Stimulated activated CD4-positive, alpha-beta T cell treated with anti-CD3 and anti-CD28 coated beads, Interleukin-1b, Interleukin-23, amount 100 ng/mL, for 1 hour (primary cell): Measurements from ENCODE around the gene ACSM5.
"Not testable (repeated sequence)": the region's sequence is repeated elsewhere in the genome, so short reads cannot be mapped to it uniquely, and the experiment has no call there.

Source experiments
- DNase-seq, 2 donors: peaks; one replicate each; pipeline ENCODE4 v3.0.0-alpha.2; 2020; ENCODE audit warnings: low read depth in 2 of 2

The ACSM5 gene

DNA sequence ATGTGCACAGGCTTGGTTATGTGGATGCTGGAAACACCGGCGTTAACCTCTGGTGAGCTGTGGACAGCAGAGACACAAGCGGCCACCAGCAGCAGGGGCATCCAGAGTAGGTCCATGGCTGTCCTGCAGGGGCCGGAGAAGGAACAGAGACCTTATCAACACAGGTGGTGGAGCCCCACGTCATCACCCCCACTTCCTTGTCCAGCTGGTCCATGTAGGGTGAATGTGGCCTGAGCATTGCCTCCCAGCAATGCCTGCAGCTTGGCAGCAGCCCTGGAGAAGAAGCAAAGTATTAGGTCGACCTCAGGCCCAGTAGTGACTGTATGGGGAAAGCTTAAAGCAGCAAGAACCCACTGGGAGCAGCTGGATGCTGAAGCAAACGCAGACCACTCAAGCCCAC is 10.1 kb upstream of the ACSM5 start:
- no peak for DNase-seq

DNA sequence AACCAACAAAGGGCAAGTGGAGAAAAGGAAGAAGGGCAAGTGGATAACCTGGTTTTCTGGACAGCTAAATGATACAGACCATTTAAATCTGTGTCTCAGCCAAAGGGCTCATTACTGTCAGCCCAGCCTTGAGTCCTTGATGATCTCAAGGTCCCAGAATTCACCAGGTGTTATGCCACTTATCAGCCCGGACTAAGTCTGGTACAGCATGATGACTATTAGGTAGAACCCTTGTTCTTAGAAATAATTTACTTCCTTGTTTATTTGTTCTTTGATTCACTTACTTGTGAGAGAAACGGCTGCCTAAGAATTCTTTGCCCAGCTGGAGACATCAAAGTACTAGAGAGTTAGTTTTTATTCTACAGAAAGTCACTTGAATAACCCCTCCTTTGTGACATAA is 8.3 kb upstream of the ACSM5 start:
- no peak for DNase-seq

DNA sequence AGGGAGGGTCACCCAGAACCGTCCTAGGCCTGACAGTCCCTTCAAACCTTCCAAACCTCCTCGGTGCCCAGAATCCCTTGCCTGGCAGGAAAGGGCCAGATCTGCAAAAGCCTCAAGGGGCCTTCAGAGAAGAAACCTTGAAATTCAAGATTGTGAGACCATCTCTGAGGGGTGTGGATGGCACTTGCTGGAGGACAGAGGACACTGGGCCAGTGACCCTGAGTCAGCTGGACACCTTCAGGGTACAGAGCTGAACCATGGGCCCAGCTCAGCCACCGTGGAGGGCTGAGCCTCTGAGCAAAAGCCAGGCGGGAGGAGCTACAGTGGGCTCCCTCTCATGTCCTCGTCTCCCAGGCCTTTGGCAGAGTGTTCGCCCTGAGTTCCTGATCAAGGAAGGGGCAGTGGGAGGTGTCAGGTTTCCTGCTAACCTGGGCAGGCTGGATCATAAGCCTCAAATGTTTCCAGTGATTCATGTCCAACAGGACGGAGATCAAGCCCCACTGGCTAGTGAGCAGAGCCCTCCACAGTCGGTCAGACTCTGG is 7.8 kb upstream of the ACSM5 start:
- DNase-seq: no peak

DNA sequence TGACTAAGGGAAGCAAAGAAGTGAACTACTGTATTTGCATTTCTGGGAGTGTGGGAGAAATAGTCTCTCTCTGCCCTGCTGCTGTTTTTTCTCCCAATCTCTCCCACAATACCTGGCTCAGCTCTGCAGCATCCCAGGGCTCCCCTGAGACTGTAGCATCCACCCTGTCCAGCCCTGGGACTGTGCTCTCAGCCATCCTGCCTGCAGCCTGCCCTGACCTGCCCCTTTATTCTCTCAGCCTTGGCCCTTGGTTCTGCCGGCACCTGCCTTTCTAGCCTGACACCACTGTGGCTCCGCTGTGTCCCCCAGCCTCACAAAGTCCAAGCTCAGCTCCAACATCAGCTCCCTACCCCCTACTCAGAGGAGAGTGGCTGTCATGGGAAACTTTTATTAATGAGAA is 6.7 kb upstream of the ACSM5 start:
- no peak for DNase-seq

DNA sequence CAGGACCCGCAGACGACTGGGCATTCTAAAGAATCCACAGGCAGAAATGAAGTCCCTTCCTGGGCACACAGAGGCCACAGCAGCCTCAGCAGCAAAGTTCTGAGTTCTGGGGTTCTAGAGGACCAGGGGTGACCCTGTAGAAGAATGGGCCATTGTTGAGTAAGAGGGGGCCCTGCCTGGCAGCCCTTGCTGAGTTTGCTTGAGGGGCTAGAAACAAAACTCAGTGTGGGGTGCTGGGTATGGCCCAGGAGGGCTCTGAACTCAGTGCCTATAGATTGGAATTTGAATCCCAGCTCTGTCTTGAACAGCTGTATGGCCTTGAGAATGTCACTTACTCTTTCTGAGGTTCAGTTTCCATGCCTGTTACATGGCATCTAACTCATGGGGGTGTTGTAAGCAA is 4.7 kb upstream of the ACSM5 start, which contains the start of gene PDILT:
PDILT (minus strand) TSS at position 101 of the 400 bp plus-strand sequence. CDS start 5,437 bp downstream, outside the sequence.
- no peak for DNase-seq

DNA sequence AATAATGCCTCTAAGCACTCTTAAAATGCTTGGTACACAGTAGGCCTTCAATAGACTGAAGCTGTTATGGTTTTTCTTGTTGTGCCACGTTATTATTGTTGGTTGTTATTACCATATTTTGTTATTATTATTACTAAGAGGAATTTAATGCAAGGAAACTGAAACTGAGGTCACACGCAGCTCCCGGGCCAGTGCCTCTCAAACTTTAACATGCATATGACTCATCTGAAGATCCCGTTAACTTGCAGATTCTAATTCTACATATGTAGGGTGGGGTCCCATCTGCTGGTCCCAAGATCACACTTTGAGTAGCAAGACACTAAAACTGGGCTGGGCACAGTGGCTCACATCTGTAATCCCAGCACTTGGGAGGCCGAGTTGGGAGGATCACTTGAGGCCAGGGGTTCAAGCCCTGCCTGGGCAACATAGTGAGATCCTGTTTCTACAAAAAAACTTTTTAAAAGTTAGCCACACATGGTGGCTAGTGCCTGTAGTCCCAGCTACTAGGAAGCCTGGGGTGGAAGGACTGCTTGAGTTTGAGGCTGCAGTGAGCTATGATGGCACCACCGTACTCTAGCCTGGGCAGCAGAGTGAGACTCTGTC is 888 bp downstream of the ACSM5 start:
- DNase-seq: no peak

DNA sequence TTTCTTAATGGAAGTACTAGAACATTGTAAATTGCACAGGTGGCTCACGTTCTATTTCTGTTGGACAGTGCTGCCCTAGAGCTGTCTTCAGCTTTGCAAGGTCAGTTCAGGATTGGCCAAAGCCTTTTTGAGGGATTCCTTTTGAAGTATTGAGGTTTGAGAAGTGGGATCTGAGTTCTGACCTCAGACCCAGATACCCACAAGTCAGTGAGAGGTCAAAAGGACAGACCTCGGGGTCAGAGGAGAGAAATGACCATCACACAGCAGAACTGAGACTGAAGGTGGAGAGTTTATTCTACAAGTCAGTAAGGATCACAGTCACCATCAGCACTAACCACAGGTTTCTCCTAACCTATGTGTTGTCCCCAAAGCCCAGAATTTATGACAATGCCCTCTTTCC is 1.7 kb downstream of the ACSM5 start:
- no peak for DNase-seq

DNA sequence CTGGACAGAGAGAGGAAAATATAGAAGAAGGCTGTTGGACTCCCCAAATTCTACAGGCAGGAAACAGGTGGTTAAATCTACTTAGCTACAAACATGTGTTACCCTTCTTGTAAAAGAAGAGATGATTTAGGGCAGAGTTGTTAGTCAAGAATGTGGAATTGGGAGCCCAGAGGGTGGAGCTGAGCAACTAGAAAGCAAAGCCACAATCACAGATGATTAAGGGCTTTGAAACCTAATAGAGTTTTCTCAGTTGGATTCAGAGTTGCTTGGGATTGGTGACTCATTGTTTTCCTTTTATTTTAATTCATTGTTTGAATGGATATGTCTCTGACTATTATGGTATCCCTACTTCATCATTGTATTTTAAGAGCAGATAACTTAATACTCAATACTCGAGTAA is 6.2 kb downstream of the ACSM5 start:
- DNase-seq: no peak

DNA sequence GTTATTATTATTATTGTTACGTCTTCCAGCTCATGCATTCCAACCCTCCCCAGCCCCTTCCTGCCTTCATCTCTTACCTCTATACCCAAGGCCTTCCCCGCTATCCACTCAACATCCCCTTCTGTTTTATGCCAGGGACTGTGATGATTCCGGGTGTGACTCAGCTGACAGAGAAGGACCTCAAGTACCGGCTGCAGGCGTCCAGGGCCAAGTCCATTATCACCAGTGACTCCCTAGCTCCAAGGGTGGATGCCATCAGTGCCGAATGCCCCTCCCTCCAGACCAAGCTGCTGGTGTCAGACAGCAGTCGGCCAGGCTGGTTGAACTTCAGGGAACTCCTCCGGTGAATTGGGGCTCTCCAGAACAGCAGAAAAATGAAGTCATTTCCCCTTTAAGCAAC is 9.8 kb downstream of the ACSM5 start:
- not testable (repeated sequence) for DNase-seq

DNA sequence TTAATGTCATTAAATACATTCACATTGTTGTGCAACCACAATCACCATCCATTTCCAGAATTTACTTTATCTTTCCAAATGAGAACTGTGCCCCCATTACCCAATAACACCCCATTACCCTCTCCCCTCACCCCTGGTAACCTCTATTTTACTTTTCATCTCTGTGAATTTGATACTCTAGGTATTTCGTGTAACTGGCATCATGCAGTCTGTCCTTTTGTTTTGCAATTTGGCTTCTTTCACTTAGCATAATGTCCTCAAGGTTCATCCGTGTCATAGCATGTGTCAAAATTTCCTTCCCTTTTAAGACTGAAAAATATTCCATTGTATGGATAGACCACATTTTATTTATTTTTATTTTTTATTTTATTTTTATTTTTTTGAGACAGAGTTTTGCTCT is 12.4 kb downstream of the ACSM5 start:
- DNase-seq: not testable (repeated sequence)

DNA sequence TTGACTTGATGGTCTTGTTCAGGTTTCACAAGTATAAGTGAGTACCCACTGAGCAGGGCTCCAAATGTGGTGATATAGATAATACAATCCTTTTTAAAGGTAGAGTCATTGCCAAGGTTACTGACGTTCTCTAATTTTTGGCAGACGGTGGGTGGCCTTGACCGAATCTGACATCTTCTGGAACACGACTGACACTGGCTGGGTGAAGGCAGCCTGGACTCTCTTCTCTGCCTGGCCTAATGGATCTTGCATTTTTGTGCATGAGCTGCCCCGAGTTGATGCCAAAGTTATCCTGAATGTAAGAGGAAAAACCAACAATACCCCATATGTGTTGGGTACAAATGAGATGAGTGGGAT is 14.4 kb downstream of the ACSM5 start:
- not testable (repeated sequence) for DNase-seq

DNA sequence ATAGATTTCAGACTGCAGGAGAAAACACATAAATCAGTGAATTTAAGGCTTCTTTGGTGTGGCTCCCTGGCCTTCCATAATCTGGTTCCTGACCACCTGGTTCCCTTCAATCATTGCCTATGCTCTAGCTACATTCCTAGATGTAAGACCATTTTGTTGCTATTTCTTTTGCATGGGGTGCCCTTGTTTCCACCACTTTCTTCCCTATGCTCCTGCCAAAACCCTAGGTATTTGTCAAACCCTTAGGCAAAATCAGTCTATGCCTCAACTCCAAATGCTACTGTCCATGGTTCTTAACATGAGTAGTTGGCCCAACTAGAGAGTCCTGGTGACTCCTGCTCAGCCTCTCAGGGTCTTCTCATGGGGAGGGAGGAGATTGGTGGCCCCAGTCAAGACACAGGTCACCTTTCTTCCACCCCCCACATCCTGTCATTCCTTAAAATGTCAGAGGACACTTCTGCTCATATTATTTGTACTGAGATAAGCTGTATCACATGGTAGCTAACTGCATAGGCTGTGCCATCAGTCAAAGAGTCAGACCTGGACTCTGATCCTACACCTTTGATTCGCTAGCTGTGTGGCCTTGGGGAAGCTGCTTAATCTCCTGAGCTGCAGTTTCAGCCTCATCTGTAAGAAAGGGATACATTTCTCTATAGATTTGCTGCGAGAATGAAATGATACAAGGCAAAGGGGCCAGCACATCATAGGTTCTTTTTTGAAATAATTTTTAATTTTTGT is 15.0 kb downstream of the ACSM5 start:
- no peak for DNase-seq

DNA sequence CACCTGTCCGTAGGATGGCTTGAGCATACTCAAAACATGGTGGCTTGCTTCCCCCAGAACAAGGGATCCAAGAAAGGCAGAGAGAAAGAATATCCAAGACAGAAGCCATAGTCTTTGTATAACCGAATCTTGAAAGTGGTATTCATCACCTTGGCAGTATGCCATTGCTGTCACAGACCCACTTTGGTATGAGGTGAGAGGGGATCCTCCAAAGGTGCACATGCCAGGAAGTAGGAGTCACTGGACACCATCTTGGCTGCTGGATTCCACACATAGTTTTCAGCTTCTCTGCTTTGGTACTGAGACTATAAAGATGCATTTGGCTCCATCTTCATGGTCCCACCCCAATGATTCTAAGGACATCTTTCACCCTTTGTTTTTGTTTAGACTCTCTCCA is 18.1 kb downstream of the ACSM5 start:
- DNase-seq: not testable (repeated sequence)

DNA sequence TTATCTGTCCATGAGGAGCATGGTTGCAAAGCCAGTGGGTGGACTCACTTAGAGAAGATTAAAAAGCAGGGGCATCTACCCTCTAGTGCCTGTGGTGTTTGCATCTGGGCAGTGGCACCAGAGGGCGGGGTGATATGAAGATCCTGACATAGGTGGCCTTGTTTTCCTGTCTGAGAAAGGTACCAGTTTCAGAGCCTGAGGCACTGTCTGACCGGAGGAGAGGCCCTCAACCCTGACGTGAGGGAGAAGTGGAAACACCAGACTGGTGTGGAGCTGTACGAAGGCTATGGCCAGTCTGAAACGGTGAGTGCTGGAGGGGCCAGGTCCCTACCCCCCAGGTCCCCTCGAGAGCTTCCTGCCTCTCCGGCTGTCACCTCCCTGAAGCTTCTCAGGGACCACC is 20.2 kb downstream of the ACSM5 start:
- not testable (repeated sequence) for DNase-seq

DNA sequence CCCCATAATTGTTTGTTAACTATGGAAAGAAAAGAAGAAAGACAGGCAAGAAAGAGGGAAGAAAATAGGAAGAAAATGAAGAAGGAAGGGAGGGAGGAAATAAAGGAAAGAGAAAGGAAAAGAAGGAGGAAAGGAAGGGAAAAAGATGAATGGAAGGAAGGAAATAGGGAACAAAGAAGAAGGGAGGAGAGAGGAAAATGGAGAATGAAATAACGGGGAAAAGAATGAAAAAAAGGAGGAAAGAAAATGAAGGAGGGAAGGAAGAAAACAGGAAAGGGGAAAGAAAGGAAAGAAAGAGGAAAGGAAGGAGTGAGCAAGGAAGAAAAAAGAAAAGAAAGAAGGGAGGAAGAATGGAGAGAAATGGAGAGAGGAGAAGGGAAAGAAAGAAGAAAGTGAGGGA is 21.1 kb downstream of the ACSM5 start:
- DNase-seq: not testable (repeated sequence)

DNA sequence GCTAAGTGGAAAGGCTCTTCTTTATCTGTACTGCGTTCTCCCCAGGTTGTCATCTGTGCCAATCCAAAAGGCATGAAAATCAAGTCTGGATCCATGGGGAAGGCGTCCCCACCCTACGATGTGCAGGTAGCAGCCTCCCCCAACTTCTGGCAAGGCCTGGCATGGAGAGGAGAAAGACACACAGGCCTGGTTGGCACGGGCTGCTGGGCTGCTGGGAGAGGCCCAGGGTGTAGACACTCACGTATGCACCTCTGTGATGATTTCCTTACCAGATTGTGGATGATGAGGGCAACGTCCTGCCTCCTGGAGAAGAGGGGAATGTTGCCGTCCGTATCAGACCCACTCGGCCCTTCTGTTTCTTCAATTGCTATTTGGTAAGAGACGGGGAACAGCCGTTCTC is 21.6 kb downstream of the ACSM5 start:
- DNase-seq: no peak

DNA sequence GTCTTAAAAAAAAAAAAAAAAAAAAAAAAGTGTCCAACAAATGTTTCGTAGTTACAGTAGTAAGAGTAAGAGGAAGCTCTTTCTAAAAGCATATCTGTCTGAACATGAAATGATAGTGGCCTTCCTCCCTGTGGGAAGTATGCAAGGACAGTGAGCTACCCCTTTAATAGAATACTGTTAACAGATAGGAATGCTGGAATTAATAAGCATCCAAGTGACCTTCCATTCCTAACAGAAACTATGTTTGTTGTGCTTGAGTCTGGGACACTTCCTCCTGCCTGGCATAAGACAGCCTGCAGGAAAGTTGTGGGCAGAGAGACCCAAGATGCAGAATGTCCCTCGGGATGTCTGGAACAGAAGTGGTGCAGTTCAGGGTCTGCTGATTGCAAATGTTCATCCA is 29.6 kb downstream of the ACSM5 start:
- DNase-seq: not testable (repeated sequence)

DNA sequence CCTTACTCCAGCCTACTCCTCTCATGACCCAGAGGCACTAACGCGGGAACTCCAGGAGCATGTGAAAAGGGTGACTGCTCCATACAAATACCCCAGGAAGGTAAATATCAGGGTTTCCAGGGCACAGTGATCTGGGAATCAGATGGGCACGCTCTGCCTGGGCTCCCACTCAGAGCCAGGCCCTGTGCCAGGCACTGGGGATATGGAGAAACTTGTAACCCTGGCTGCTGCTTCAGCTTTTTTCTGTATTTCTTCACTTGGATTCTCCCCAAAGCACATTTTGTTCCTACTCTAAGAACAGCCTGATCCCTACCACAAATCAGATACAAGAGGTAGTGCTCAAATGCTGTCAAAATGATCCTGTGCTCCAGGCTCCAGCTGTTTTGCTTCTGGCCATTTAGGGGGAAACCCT is 30.5 kb downstream of the ACSM5 start:
- DNase-seq: not testable (repeated sequence)

DNA sequence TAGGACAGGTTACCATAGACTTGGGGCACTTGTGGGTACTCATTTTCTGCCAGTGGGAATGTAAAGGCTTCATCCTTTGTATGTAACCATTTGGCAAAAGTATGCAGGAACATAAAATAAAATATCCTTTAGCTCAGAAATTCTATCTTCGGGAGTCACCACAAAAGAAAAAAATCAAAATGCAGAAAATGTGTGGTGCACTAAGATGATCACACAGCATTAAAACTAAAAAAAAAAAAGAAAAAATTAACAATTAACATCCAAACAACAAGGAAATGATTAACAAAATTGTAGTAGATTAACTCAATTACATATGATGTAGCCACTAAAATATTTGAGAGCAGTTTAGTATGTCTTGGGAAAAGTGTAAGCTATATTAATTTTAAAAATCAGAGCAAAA is 31.4 kb downstream of the ACSM5 start:
- DNase-seq: not testable (repeated sequence)

DNA sequence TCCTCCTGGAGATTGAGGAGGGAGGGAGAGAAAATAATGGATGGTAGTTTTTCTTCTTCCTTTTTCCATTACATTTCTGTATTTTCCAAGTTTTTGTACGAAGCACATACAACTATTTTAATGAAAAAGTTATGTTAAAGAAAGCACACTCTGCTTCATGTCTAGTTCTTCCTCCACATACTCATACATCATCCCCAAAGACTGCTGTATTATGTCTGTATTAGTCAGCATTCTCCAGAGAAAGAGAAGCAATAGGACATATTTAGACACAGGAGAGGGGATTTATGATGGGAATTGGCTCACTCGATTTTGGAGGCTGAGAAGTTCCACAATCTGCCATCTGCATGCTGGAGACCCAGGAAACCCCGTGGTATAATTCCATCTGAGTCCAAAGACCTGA is 31.9 kb downstream of the ACSM5 start:
- DNase-seq: no peak

DNA sequence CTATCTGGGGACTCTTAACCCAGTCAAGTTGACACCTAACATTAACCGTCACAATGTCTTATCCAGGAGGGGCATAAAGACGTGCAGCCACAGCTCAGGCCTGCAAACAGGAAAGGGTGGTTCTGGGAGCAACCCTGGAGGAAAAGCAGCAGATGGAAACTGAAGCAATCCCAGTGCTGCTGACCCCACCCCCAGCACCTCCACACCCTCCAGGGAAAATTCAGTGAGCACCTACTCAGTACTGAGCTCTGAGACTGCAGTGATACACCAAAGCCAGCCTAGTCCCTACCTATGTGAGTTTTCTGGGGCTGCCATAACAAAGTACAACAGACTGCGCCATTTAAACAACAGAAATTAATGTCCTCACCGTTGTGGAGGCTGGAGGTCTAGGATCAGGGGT is 32.5 kb downstream of the ACSM5 start:
- DNase-seq: not testable (repeated sequence)

DNA sequence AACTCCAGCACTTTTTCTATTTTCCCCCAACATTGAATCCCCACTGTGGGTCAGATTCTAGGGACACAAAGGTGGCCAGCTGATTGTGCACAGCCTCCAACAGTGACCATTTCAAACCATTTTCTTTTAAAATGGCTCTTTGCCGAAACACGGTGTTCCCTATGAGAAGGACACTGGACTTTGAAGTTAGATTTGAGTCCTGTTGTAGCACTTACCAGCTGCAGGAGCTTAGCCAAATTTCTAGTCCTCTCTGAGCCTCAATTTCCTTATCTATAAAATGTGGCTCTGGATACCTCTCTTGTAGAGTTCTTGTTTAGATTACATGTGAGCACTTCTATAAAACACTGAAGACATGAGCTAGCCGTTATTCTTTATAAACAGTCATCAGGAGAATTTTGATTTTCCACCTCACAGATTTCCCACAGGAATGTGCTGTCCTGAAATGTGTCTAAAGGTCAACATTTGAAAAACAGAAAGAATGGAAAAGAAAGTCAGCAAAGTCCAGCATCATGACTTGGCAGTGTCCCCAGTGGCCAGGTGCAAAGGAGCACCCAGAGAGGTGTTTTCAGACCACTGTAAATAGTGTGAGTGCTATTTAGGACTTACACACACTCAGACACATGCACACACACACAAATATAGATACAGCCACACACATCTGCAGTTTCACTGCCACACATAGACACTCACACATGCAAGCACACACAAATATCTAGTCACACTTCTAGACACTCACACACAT is 37.5 kb downstream of the ACSM5 start:
- not testable (repeated sequence) for DNase-seq

DNA sequence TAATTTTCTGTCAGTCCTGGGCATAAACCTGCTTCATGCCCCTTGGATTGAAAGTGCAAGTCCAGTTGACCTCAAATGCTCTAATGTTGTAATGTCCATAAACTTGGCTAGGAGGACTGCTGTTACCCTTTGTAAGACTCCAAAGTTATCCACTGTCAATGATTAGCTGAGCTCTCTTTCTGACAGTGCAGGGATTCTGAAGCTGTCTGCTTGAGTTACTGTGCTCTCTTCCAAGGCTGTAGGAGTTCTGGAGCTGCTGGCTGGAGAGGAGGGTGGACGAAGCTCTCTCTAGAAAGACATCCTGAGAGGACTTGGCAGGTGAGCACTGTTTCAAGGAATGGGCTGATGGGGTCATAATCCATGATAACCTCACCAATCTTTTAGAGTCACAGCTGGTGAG is 42.0 kb downstream of the ACSM5 start, which contains the start of gene ACSM2A:
ACSM2A (plus strand) TSS at position 158 of the 400 bp plus-strand sequence. CDS start 8,594 bp downstream, outside the sequence.
- DNase-seq: not testable (repeated sequence)
